Nephron (organoid): Measurements from ENCODE around the gene B4GALT3.
"Not testable (repeated sequence)": the region's sequence is repeated elsewhere in the genome, so short reads cannot be mapped to it uniquely, and the experiment has no call there.

Experiments
- H3K27ac Mint-ChIP-seq, 3 experiments: 2 replicates each; pipeline ENCODE4 v1.8.0; 2020; ENCODE audit warnings: mixed read lengths in 3 of 3, mild to moderate bottlenecking in 2 of 3, moderate library complexity in 1 of 3
- H3K27me3 Mint-ChIP-seq: 2 replicates; pipeline ENCODE4 v1.8.0; 2021; ENCODE audit warnings: low read depth, mild to moderate bottlenecking, moderate library complexity, mixed read lengths
- H3K36me3 Mint-ChIP-seq: 2 replicates; pipeline ENCODE4 v1.8.0; 2020; ENCODE audit warnings: low read depth, mixed read lengths
- H3K4me1 Mint-ChIP-seq: 2 replicates; pipeline ENCODE4 v1.8.0; 2020; ENCODE audit warnings: mixed read lengths
- H3K4me3 Mint-ChIP-seq, 3 experiments: 2 replicates each; pipeline ENCODE4 v1.8.0; 2020; ENCODE audit warnings: mild to moderate bottlenecking in 3 of 3, mixed read lengths in 3 of 3, moderate library complexity in 2 of 3
- H3K9me3 Mint-ChIP-seq: 2 replicates; pipeline ENCODE4 v1.8.0; 2020; ENCODE audit warnings: mixed read lengths
- CTCF ChIP-seq, 3 experiments: fragments of 200-600 bp; sonication (generic); IDR thresholded peaks; one replicate each; pipeline ENCODE4 v1.5.0; 2021; ENCODE audit warnings: antibody characterized with exemption in 3 of 3; ENCODE audit not compliant: unreplicated experiment in 3 of 3

B4GALT3 gene

GRCh38 chr1:161177112-161177935 is at the start of gene B4GALT3:
B4GALT3 (minus strand) TSS chr1:161177507; CDS start chr1:161176060, 1,447 bp downstream.
- peaks cover 31% of the 10 kb centered on the region for H3K36me3 Mint-ChIP-seq
- peak within 1 kb of the TSS; percentile 81 to 99 (median 96) for H3K27ac Mint-ChIP-seq
- no peaks in the 10 kb centered on the region for H3K9me3 Mint-ChIP-seq
- peaks cover 44% of the 10 kb centered on the region for H3K4me1 Mint-ChIP-seq
- no peak for TF ChIP-seq CTCF (IDR thresholded peaks at IDR 0.05; ENCODE audit: unreplicated experiment in 3 of 3)
- H3K4me3 Mint-ChIP-seq: peak within 1 kb of the TSS; percentile 98 to 100 (median 100)
- no peaks in the 10 kb centered on the region for H3K27me3 Mint-ChIP-seq

- no peaks in the 10 kb centered on the region for H3K9me3 Mint-ChIP-seq
- peaks cover 24% of the 10 kb centered on the region for H3K4me1 Mint-ChIP-seq
- no peak for TF ChIP-seq CTCF (IDR thresholded peaks at IDR 0.05; ENCODE audit: unreplicated experiment in 3 of 3)
- peaks cover 4% of the 10 kb centered on the region for H3K27me3 Mint-ChIP-seq
- H3K4me3 Mint-ChIP-seq: peak overlapping the region; percentile 94 to 100 (median 96)
- peaks cover 10% of the 10 kb centered on the region for H3K36me3 Mint-ChIP-seq
- peak overlapping the region in 2 of 3 experiments; percentile 8 to 55 for H3K27ac Mint-ChIP-seq
Measured at GRCh38 chr1:161226759-161227158, 49.5 kb upstream of the B4GALT3 start.

GRCh38 chr1:161226320-161226711 is 49.0 kb upstream of the B4GALT3 start:
- no peaks in the 10 kb centered on the region for H3K9me3 Mint-ChIP-seq
- peaks cover 10% of the 10 kb centered on the region for H3K36me3 Mint-ChIP-seq
- peaks cover 4% of the 10 kb centered on the region for H3K27me3 Mint-ChIP-seq
- H3K4me1 Mint-ChIP-seq: peaks cover 24% of the 10 kb centered on the region
- TF ChIP-seq CTCF (IDR thresholded peaks at IDR 0.05; ENCODE audit: unreplicated experiment in 3 of 3): no peak
- H3K27ac Mint-ChIP-seq: peak overlapping the region in 2 of 3 experiments; percentile 55 to 83
- peak overlapping the region; percentile 94 to 100 (median 96) for H3K4me3 Mint-ChIP-seq

- peak within 1 kb of the TSS; percentile 55 to 87 (median 83) for H3K27ac Mint-ChIP-seq
- peaks cover 24% of the 10 kb centered on the region for H3K4me1 Mint-ChIP-seq
- H3K9me3 Mint-ChIP-seq: no peaks in the 10 kb centered on the region
- peak; percentile 35 to 51 (median 35) for TF ChIP-seq CTCF (IDR thresholded peaks at IDR 0.05; ENCODE audit: unreplicated experiment in 3 of 3)
- peak within 1 kb of the TSS; percentile 94 to 100 (median 96) for H3K4me3 Mint-ChIP-seq
- peaks cover 4% of the 10 kb centered on the region for H3K27me3 Mint-ChIP-seq
- peaks cover 8% of the 10 kb centered on the region for H3K36me3 Mint-ChIP-seq
Measured at GRCh38 chr1:161225534-161226319, 48.4 kb upstream of the B4GALT3 start, which contains the start of gene TOMM40L. TOMM40L (plus strand) TSS chr1:161226060; CDS start chr1:161226490, 430 bp downstream.

- peaks cover 4% of the 10 kb centered on the region for H3K27me3 Mint-ChIP-seq
- no peaks in the 10 kb centered on the region for H3K9me3 Mint-ChIP-seq
- H3K4me3 Mint-ChIP-seq: peak overlapping the region; percentile 70 to 100 (median 96)
- peak overlapping the region; percentile 55 to 87 (median 83) for H3K27ac Mint-ChIP-seq
- TF ChIP-seq CTCF (IDR thresholded peaks at IDR 0.05; ENCODE audit: unreplicated experiment in 3 of 3): no peak
- H3K36me3 Mint-ChIP-seq: peaks cover 7% of the 10 kb centered on the region
- peaks cover 24% of the 10 kb centered on the region for H3K4me1 Mint-ChIP-seq
Measured at GRCh38 chr1:161225178-161225533, 47.8 kb upstream of the B4GALT3 start.

GRCh38 chr1:161224695-161225087 is 47.4 kb upstream of the B4GALT3 start:
- not testable (repeated sequence) for H3K27me3 Mint-ChIP-seq, H3K4me3 Mint-ChIP-seq, H3K27ac Mint-ChIP-seq, H3K9me3 Mint-ChIP-seq, H3K36me3 Mint-ChIP-seq
- H3K4me1 Mint-ChIP-seq: peaks cover 24% of the 10 kb centered on the region
